ENCODE data around the gene AQP7.
"Not testable (repeated sequence)": the region's sequence is repeated elsewhere in the genome, so short reads cannot be mapped to it uniquely, and the experiment has no call there.

AQP7 gene

DNA sequence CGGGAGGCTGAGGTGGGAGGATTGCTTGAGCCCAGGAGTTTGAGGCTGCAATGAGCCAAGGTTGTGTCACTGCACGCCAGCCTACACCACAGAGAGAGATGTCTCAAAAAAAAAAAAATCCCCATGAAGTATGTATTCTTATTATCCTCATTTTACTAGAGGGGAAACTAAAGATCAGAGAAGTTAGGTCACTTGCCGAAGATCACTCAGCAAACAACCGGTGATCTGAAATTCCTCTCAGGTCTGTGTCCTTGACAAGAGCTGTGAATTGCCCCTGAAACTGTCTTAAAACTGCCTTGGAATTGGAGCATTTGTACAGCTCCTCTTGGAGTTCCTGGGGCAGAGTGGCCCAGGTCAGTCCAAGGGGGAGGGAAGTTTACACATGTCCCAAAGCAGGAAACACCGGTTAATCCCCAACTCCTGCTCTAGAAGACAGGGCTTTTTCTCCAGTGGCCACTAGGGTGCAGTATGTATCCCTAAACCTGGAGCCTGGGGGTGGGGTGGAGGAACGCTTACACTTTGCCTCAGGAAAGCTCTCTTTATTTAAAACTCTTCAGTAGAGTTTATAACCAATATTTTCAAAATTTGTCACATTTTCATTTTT, 27.6 kb downstream of the AQP7 start:
- TF ChIP-seq, protein P1, sequence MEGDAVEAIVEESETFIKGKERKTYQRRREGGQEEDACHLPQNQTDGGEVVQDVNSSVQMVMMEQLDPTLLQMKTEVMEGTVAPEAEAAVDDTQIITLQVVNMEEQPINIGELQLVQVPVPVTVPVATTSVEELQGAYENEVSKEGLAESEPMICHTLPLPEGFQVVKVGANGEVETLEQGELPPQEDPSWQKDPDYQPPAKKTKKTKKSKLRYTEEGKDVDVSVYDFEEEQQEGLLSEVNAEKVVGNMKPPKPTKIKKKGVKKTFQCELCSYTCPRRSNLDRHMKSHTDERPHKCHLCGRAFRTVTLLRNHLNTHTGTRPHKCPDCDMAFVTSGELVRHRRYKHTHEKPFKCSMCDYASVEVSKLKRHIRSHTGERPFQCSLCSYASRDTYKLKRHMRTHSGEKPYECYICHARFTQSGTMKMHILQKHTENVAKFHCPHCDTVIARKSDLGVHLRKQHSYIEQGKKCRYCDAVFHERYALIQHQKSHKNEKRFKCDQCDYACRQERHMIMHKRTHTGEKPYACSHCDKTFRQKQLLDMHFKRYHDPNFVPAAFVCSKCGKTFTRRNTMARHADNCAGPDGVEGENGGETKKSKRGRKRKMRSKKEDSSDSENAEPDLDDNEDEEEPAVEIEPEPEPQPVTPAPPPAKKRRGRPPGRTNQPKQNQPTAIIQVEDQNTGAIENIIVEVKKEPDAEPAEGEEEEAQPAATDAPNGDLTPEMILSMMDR (IDR thresholded peaks at IDR 0.05; ENCODE audit: insufficient read depth, low read depth, low read length, missing control alignments) = peak; percentile 90
- DNase-seq (ENCODE audit: low read depth) = peak; percentile 81
- H3K4me3 ChIP-seq (ENCODE audit: low read length) = no peak overlapping the region

DNA sequence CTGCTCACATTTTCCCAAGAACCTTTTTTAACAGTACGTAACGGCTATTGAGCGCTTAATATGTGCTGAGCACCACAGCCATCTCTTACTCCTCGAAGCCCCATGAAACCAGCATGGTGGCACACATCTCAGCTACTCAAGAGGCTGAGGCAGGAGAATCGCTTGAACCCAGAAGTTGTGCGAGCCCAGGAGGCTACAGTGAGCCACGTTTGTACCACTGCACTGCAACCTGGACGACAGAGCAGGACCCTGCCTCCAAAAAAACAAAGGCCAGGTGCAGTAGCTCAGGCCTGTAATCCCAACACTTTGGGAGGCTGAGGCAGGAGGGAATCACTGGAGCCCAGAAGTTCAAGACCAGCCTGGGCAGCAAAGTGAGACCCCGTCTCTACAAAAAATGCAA, 28.2 kb downstream of the AQP7 start:
- no peak for DNase-seq (ENCODE audit: low read depth)
- no peak overlapping the region for H3K4me3 ChIP-seq (ENCODE audit: low read length)
- TF ChIP-seq, protein P1 (IDR thresholded peaks at IDR 0.05; ENCODE audit: insufficient read depth, low read depth, low read length, missing control alignments) = no peak

DNA sequence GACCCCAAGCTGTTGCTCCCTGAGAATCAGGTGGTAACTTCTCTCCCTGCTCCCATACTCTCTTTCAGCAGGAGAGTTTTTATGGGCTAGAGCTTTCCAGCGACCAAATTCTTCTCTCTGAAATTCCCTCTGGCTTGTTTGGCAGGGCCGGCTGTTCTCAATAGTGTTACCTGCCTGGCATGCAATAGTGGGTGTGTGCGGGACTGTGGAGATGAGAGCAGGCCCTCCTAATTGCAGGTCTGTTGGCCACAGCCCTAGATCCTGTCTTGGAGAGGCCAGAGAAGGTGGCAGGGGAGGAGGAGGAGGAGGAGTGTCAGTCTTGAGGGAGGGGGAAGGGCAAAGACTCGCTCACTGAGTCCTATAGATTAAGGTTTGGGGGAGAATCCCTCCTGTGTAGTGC, 29.5 kb downstream of the AQP7 start:
- no peak for DNase-seq (ENCODE audit: low read depth)
- TF ChIP-seq, protein P1 (IDR thresholded peaks at IDR 0.05; ENCODE audit: insufficient read depth, low read depth, low read length, missing control alignments) = no peak

DNA sequence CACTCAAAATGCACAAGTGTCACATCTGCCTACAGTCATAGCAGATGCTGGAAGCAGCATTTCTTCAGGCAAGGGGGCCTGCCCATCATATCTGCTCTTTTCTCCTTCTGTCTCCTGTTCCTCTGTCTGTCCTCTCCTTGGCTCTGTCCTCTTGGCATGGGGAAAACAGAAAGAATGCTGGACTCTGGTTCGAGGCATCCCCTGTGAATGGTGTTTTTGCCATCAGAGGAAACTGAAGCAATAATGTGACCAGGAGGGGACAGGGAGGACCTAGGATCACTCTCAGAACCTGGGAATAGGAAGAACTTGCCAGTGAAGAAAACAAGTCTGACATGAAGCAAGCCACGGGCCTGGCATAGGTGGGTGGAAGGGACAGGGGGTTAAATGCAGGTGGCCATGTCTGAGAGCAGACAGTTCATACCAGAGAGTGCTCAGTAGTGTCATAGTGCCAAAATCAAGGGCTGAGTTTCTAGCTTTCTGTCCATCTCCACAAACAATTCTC, 35.3 kb downstream of the AQP7 start:
- no peak for DNase-seq (ENCODE audit: low read depth)
- TF ChIP-seq, protein P1 (IDR thresholded peaks at IDR 0.05; ENCODE audit: insufficient read depth, low read depth, low read length, missing control alignments) = no peak
- no peak overlapping the region for H3K4me3 ChIP-seq (ENCODE audit: low read length)

More for the DNA sequence above, 29.5 kb downstream of the AQP7 start:
- H3K4me3 ChIP-seq (ENCODE audit: low read length) = no peak overlapping the region

DNA sequence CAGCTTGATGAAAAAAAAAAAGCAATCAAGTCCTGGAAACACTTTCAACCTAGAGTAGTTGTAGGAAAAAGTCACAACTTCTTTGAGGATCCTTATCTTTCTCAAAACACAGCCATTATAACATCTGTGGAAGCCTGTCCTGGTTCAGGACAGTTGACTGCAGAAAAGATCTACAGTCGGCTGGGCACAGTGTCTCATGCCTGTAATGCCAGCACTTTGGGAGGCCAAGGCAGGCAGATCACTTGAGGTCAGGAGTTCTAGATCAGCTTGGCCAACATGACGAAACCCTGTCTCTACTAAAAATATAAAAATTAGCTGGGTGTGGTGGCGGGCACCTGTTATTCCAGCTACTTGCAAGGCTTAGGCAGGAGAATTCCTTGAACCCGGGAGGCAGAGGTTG, 37.6 kb downstream of the AQP7 start:
- not testable (repeated sequence) for DNase-seq (ENCODE audit: low read depth); H3K4me3 ChIP-seq (ENCODE audit: low read length)

DNA sequence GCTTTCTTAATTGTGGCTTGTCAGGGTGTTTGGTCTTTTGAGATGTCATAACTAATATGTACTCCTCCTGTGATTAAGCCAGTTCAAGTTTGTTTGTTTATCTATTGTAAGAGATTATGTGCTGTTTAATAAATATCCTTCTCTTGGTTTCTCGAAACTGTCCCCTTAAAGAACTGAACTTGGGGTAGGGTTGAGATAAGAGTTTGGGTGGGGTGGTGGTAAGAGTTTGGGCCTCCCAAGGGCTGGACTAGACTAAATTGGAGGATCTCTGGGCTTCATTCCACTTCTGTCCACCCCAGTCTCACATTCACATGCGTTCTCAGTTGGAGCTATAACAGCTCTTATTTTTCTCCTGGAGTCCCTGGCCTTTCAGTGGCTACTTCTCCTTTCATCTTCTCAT, 38.2 kb downstream of the AQP7 start:
- H3K4me3 ChIP-seq (ENCODE audit: low read length) = no peak overlapping the region
- TF ChIP-seq, protein P1 (IDR thresholded peaks at IDR 0.05; ENCODE audit: insufficient read depth, low read depth, low read length, missing control alignments) = no peak
- no peak for DNase-seq (ENCODE audit: low read depth)

DNA sequence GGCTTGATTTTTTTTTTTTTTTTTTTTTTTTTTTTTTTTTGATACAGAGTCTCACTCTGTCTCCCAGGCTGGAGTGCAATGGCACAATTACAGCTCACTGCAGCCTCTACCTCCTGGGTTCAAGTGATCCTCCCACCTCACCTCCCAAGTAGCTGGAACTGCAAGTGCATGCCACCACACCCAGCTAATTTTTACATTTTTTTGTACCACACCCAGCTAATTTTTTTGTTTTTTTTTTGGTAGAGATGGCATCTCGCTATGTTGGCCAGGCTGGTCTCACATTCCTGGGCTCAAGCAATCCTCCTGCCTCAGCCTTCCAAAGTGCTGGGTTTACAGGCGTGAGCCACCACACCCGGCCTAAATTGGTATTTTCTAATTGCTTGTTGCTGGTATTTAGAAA, 43.7 kb downstream of the AQP7 start:
- H3K4me3 ChIP-seq (ENCODE audit: low read length) = not testable (repeated sequence)

DNA sequence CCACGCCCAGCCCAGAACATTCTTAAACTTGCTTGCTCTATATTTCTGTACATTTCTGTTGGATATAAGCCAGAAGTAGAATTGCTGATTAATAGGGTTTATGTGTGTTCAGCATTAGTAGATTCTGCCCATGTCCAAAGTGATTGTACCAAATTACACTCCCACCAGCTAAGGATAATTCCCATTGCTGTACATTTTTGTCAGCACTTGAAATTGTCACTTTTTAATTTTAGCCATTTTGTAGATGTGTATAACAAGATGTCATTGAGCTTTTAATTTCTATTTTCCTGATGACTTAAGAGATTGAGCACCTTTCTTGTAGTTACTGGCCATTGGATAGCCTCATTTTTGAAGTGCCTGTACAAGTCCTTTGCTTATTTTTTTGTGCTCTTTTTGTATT, 46.4 kb downstream of the AQP7 start:
- no peak for DNase-seq (ENCODE audit: low read depth)
- H3K4me3 ChIP-seq (ENCODE audit: low read length) = no peak overlapping the region
- TF ChIP-seq, protein P1 (IDR thresholded peaks at IDR 0.05; ENCODE audit: insufficient read depth, low read depth, low read length, missing control alignments) = no peak

More for the DNA sequence above, 43.7 kb downstream of the AQP7 start:
- not testable (repeated sequence) for DNase-seq (ENCODE audit: low read depth)
